ENCODE results near the gene DLST.

Gene DLST

GRCh38 chr14:74897642-74898041 lies 15.9 kb downstream of the DLST start:
- DNase-seq (ENCODE audit: low spot score), result no peak

- no peak for DNase-seq (ENCODE audit: low spot score)
These were observed 16.4 kb downstream of the DLST start for GRCh38 chr14:74898083-74898482.

- DNase-seq (ENCODE audit: low spot score), result no peak
These were observed 17.0 kb downstream of the DLST start for GRCh38 chr14:74898694-74899093.

DNA sequence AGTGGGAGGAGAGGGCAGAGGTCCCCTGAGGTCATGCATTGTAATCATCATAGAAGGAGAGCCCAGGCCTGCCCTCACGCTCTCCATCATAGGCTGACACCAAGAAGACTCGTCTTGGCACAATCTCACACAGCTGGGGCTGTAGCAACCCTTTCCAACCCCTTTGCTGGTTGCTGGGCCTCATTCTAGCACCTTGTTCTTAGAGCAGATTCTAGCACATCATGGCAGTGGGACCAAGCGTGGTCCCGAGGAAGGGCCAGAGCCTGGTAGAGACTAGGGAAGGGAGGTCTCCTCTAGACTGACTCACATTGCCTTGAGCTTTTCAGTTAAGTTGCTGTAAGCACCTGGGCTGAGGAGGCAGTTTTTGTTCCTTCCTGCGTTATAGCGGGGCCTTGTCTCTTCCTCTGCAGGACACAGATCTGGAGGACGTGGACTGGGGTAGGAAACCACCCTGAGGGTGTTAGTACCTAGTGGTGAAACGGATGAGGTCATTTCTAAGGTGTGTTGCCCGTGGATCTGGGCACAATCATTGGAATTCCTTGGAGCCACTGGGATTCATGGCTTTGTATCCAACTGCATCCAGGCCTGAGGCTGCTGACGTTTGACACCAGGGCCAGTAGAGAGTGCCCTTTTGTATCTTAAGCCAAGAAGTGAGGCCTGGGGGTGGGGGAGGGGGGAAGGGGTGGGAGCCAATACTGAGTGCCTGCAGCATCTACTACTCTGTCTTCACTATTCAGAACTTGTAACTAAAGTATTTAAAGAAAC lies 21.4 kb downstream of the DLST start:
- no peak for DNase-seq (ENCODE audit: low spot score)

DNA sequence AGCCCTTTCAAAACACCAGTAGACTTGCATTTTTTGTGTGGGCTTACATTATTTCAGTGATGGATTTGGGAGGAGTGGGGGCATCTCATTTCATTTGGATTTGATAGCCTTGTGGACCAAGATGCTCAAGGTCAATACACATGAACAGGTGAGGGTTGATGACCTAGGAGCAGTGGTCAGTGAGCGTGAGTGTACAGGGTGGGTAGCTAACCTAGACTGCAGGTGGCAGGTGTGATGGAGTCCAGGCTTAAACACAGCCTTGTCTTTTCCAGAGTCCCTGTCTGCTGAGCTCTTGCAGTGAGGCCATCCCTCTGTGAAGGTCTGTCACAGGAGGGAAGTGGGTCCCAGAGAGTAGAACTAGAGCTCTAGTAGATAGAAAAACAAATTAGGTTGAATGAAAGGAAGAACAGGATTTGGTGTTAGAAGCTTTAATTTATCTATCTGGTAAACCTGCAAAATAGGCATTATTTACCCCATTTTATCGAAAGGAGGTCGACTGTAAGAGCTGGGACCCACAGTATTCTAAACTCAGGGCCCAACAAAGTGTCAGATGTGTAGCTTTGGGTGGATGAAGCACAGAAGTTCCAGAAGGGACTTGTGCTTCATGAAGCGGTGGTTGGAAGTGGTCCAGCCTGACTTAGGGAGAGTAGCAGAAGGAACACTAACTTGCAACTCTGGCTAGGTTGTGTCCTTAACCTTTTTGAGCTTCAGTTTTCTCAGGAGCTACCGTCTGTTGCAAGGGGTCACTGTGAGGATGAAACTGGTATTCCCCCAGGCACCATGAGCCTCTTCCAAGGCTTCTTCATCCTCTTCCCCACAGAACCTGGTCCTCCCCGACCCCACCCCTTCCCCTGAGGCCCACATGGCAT lies 23.2 kb downstream of the DLST start:
- DNase-seq (ENCODE audit: low spot score), result no peak

DNA sequence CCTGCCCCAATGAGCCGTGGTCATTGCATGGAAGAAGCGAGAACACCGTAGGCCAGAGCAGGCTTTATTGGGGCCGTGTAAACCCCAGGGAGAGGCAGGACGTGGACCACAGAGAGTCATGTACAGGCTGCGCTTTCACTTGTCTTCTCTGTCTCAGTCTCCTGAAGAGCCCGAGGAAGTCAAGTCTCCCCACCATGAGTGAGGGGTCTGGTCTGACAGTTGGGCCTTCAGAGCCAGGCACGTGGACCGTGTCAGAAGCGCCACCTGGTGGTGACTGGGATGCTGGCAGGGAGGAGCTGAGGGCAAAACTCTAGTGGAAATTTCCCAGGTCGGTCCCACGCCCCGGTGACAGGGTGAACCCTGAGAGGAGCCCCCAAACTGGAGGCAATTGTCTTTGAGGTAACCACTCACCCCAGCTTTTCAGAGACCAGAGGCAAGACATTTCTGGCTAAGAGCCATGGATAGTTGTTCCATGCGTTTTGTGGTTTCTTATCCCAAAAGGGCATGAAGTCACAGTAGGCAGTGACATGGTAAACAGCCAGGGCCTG lies 24.0 kb downstream of the DLST start:
- peak; percentile 89 for DNase-seq (ENCODE audit: low spot score)

- peak; percentile 56 for DNase-seq (ENCODE audit: low spot score)
These were observed 25.3 kb downstream of the DLST start for GRCh38 chr14:74906925-74907521.

- no peak for DNase-seq (ENCODE audit: low spot score)
These were observed 26.0 kb downstream of the DLST start for GRCh38 chr14:74907744-74908143.

- no peak for DNase-seq (ENCODE audit: low spot score)
These were observed 27.2 kb downstream of the DLST start for GRCh38 chr14:74908861-74909341.

DNA sequence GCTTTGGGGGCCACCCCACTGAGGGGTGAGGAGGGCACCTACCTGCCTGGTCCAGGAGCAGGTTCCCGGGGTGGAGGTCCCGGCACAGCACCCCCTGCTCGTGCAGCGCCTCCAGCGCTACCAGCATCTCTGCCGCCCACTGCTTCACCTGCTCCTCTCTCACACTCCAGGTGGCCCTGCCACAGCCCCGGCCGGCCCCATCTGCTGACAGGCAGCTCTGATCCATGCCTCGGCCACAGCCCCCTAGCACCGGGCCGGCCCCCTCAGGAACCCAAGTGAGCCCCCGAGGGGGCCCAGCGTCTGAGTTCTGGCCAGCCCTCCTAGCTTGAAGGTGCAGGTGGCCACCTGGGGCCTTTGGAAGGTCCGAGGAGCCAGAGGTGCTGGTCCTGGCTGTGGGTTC lies 27.8 kb downstream of the DLST start:
- DNase-seq (ENCODE audit: low spot score), result no peak

DNA sequence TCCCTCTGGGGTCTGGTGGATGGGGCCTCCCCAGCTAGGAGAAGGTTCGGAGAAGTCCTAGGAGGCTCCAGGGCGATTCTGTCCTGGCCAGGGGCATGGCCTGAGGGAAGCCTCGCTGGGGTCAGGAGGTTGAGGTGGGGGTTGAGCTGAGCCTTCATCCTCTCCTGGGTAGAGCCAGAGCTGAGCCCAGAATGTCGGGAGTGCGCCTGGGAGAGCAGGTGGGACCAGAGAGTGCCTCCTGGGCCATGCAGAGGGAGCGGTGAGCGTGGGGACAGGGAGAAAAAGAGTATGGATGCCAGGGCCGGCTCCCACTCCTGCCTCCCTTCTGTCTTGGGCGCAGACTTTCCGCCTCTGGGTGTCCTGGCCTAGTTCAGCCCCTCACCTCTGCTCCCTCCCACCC lies 28.2 kb downstream of the DLST start:
- DNase-seq (ENCODE audit: low spot score), result no peak

GRCh38 chr14:74910556-74910955 lies 28.8 kb downstream of the DLST start:
- DNase-seq (ENCODE audit: low spot score), result no peak

- no peak for DNase-seq (ENCODE audit: low spot score)
These were observed 29.5 kb downstream of the DLST start for GRCh38 chr14:74911221-74911620.

DNA sequence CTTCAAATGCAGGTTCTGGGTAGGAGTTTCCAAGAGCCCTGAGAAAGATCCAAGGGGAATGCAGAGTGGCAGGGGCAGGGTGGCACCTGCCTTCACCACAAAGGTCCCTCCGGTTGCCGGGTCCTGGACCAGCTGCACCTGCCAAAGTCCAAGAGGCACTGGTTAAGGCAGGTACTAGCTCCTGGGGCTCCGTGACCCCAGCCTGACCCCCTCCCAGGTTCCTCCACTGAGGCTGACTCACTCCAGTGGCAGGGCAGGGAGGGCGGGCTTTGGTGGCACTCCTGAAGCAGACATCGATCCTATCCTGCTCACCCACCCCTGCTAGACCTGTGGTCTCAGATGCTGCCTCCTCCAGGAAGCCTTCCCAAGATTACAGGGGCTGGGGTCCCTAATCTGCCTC lies 30.0 kb downstream of the DLST start:
- no peak for DNase-seq (ENCODE audit: low spot score)

GRCh38 chr14:74912111-74912510 lies 30.4 kb downstream of the DLST start:
- DNase-seq (ENCODE audit: low spot score), result no peak

DNA sequence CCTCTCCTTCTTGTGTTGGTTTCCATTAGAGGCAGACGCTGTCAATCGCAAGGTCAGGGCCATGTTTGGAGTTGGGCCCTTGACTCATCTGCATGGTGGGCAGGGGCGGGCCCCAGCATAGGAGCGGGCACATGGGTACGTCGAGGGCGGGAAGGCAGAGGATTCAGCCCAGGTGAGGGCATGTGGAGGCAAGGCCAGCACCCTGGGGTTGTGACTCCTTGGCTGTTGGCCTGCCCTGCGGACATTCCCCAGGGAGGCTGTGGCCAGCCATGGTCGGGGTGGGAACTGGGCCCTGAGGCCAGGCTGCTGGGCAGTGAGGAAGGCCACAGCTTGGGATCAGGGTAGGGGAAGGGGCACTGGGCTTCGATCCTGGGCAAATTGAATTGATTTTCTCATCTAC lies 31.1 kb downstream of the DLST start:
- DNase-seq (ENCODE audit: low spot score), result no peak

- DNase-seq (ENCODE audit: low spot score), result no peak
These were observed 31.7 kb downstream of the DLST start for GRCh38 chr14:74913393-74913910.

DNA sequence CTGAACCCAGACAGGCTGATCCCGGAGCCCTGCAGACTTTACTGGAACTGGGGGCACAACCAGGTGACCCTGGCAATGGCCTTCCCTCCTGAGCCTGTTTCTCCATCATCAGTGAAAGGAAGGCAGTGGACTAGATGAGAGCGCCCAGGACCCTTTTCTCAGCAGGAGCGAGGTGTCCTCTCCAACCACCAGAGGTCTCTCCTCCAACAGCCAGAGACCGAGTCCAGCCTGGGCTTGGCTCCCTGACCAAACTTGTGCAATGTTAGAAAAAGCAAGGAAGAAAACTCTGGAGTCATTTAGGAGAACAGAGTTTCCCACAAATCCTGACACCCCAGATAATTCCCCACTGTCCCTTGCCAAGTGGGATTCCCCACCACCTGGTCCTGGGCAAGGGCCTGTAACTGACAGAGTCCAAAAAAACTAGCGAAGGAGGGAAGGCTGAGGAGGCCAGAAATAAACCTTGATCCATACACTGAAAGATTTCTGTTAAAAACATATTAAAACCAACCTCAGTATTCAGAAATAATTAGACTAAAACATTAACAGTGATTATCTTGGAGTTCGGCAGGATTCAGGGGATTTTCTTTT lies 32.4 kb downstream of the DLST start:
- peak; percentile 72 for DNase-seq (ENCODE audit: low spot score)

GRCh38 chr14:74915426-74915825 lies 33.7 kb downstream of the DLST start:
- DNase-seq (ENCODE audit: low spot score), result no peak

GRCh38 chr14:74915826-74916225 lies 34.1 kb downstream of the DLST start:
- DNase-seq (ENCODE audit: low spot score), result no peak

GRCh38 chr14:74917178-74917543 lies 35.4 kb downstream of the DLST start:
- no peak for DNase-seq (ENCODE audit: low spot score)

- DNase-seq (ENCODE audit: low spot score), result no peak
These were observed 35.9 kb downstream of the DLST start for GRCh38 chr14:74917646-74918081.

Measured in iPS-NIHi11 (cell line).